HG02678 (cell line): ENCODE data around the gene AGMO.

Source experiments
- ATAC-seq: cut with Tn5 transposase; IDR thresholded peaks from one replicate; pipeline ENCODE4 v1.9.1; 2021; ENCODE audit warnings: mild to moderate bottlenecking, moderate library complexity; ENCODE audit not compliant: unreplicated experiment

Gene AGMO

GRCh38 chr7:15462721-15463389 lies 99.0 kb downstream of the AGMO start:
- no peak for ATAC-seq

DNA sequence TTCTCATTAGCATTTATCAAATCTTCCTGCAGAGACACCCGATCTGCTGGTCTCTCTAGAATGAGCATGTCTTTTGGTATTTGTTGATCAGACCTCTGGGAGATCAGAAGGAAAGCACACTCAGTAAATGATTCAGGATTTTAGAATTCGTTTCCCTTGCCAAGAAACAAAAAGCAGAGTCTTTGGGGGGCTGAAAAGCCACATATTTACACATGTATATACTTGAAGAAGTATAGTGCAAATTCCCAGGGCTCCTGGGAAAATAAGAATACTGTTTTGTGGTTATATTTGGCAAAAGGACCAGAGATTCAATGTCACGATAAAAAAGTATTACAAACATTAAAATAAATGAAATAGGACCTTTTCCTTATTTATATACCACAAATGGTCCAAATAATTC lies 100.2 kb downstream of the AGMO start:
- ATAC-seq, result no peak

GRCh38 chr7:15459018-15459615 lies 102.7 kb downstream of the AGMO start:
- no peak for ATAC-seq

GRCh38 chr7:15457990-15458955 lies 103.5 kb downstream of the AGMO start:
- ATAC-seq, result no peak

GRCh38 chr7:15452670-15453069 lies 109.1 kb downstream of the AGMO start:
- ATAC-seq, result no peak

- ATAC-seq, result no peak
These were observed 115.1 kb downstream of the AGMO start for GRCh38 chr7:15446722-15447121.

DNA sequence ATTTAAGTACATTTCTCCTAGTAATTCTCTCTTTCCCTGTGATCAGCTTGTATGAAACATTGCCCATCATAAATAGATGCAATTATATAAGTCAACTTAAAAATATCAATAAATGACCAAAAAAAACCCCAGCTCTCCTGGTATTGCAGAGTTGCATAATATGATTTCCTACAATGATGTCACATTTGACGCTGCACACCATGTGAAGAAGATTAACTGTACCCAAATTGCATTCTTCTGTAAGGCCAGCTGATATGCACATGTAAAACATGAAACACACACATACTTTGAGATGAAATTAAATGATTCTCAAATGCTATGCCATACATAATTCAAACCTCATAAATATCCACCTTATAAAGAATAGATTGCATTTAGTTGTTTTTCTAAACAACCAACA lies 115.5 kb downstream of the AGMO start:
- no peak for ATAC-seq

DNA sequence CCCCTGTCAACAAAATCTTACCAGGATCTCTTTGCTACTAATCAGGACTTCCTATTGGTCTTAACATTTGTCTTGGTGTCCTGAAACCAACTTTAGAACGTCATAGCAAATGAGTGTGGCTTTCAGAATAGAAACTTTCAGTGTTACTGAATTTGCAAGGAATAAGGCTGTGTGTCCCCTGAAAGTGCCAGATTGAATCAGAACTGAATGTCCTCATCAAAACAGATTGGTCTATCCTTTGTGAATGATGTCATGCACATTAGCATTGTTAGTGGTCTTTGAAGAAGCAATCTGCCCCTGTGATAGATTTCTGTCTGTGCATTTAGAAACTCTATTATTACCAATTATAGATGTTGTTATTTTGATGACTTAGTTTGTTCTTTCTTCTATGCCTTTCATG lies 119.9 kb downstream of the AGMO start:
- ATAC-seq, result no peak

DNA sequence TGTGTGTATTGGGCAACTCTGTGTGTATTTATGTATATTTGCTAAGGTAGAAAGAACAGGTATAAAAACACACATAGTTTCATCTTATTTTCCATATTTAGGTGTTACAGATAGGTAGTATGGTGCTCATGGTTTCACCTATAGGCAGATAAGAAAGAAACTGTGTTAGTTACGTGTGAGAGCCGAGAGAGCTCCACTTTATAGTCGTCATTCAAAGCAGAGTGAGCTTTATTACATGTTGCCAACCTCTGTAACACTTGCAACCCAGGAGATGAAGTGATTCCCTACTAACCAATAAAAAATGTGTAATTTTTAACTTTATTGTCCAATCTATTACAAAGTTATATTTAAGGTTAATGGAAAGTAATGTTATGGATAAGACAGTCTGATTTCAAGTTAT lies 121.3 kb downstream of the AGMO start:
- ATAC-seq, result no peak

GRCh38 chr7:15439853-15440252 lies 122.0 kb downstream of the AGMO start:
- no peak for ATAC-seq

DNA sequence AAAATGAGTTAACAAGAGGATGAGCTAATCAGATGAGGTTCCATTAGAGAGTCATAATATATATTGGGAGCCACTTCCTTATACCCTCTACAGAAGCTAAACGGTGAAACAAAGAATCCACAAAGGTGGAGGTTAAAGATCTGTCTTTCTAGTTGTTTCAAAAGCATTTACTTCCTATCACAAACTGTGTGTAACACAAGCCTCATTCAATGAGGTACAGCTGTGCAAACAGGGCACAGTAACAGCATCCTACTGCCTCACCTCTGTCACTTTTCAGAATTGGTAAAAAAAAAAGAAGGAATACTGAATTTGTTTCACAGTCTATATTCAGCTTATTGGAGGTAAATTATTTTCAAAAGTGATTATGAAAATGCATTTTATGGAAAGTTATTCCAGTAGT lies 128.7 kb downstream of the AGMO start:
- ATAC-seq, result no peak

DNA sequence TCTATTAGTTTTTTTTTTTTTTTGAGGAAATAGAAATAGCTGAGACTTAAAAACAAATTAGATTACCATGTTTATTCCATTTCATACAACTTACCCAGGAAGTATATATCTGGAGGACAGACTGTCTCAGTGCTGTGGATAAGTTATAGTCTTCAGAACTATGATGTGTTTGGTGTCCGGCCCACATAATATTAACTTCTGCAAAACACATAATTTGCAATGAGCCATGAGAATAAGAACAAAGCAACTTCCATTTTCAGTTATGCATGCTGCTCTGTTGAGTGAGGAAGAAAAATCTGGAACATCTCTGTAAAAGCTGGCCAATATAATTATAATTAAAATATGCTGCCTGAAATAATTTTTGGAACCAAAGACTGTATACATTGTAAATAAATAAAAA lies 130.9 kb downstream of the AGMO start:
- ATAC-seq, result no peak

- no peak for ATAC-seq
These were observed 131.6 kb downstream of the AGMO start for GRCh38 chr7:15430191-15430590.

GRCh38 chr7:15424468-15424867 lies 137.3 kb downstream of the AGMO start:
- no peak for ATAC-seq

DNA sequence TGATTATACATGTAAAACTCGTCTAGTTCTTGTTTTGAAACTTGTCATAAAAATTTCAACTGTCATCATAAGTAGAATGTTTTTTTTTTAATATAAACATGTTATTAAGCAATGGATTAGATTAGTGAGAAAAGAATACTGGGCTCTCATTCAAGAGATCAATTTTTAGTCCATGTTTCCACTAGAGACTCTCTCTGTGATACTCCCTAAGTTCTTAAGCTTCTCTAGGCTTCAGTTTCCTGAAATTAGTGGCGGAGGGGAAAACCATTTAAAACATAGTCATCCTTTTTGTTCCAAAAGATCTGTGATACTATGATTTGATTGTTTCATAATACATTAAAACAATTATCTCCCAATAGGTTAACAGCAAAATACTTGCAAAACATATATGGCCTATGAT lies 142.2 kb downstream of the AGMO start:
- ATAC-seq, result no peak

DNA sequence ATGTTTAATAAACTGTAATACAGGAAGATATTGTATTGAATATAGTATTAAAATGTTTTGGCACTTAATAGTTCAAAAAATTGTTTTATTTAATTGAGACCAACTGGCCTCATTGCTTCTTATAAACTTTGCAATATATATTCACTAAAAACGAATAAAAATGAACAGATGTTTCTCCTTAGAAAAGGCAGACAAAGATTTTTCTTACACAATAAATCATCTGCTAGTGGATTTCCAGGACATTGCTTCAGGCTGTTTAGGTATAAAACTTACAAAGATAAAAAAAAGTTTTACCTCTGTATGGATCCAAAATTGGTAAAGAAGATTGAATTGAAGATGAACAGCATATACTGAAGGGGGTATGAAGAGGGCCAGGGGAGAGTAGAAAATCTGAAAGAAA lies 143.6 kb downstream of the AGMO start:
- no peak for ATAC-seq

DNA sequence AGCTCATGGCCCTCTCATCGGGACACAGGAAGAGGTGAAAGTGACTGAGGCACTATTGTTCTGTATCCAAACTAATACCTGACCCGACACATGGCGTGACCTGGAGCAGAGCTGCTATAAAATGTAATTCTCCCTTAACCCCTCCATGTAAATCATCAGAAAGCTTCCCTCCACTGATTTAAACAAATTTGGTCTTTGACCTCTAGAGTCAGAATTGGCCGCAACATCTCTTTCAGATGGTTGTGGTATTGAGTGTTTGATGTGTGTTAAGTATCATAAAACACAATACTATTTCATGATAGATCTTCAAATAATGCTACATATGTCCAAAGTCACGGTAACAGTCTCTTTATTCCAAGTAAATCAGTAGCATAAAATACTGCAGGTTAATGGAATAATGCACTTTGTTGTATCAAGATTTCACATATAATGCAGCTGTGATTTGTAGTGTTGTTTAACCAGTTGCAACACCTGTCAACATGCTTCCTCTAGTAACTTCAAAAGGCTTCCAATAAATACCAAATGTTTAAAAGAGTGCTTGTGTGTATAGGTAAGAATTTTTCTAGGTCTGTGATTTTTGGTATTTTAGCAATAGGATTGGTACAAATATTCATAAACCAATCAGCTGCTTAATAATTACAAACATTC lies 144.3 kb downstream of the AGMO start:
- ATAC-seq, result no peak

GRCh38 chr7:15411019-15411418 lies 150.8 kb downstream of the AGMO start:
- ATAC-seq, result no peak

- ATAC-seq, result no peak
These were observed 153.9 kb downstream of the AGMO start for GRCh38 chr7:15407910-15408309.

- ATAC-seq, result no peak
These were observed 158.1 kb downstream of the AGMO start for GRCh38 chr7:15403751-15404150.

DNA sequence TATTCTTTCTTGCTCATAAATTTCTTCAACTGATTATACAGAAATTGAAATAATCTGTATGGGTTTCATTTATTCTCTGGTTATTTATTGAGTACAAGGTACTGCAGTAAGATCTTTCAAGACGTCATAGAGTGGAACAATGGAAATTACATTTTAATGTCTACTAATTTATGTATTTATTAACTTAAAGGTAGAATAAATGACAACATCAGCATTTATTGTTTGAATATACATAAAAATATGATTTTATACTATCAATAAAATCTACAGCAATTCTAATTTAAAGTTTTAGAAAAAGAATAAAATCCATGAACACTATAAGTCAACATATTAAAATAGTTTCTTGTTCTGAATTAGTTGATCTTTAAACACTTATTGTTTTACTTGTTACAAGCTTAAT lies 158.5 kb downstream of the AGMO start:
- ATAC-seq, result no peak
